HG02938 (cell line): Measurements from ENCODE around the gene HHIPL1.
"Not testable (repeated sequence)": the region's sequence is repeated elsewhere in the genome, so short reads cannot be mapped to it uniquely, and the experiment has no call there.

ENCODE experiments used
- ATAC-seq: cut with Tn5 transposase; IDR thresholded peaks from one replicate; pipeline ENCODE4 v1.9.1; 2021; ENCODE audit warnings: mild to moderate bottlenecking, moderate library complexity; ENCODE audit not compliant: unreplicated experiment

Gene HHIPL1

GRCh38 chr14:99657645-99658155 lies 12.8 kb downstream of the HHIPL1 start:
- no peak for ATAC-seq

- ATAC-seq: no peak
These were observed 13.4 kb downstream of the HHIPL1 start for GRCh38 chr14:99658218-99658845.

- ATAC-seq: no peak
These were observed 14.4 kb downstream of the HHIPL1 start for GRCh38 chr14:99659333-99659741.

GRCh38 chr14:99660006-99660566 lies 15.2 kb downstream of the HHIPL1 start:
- ATAC-seq: no peak

- ATAC-seq: no peak
These were observed 15.9 kb downstream of the HHIPL1 start for GRCh38 chr14:99660794-99661193.

- ATAC-seq: not testable (repeated sequence)
These were observed 16.3 kb downstream of the HHIPL1 start for GRCh38 chr14:99661206-99661605.

- no peak for ATAC-seq
These were observed 17.9 kb downstream of the HHIPL1 start for GRCh38 chr14:99662846-99663245.

- no peak for ATAC-seq
These were observed 18.6 kb downstream of the HHIPL1 start for GRCh38 chr14:99663386-99664057.

- no peak for ATAC-seq
These were observed 19.4 kb downstream of the HHIPL1 start for GRCh38 chr14:99664058-99664936.

- no peak for ATAC-seq
These were observed 20.0 kb downstream of the HHIPL1 start for GRCh38 chr14:99664937-99665273.

GRCh38 chr14:99666533-99666932 lies 21.6 kb downstream of the HHIPL1 start:
- no peak for ATAC-seq

- no peak for ATAC-seq
These were observed 22.1 kb downstream of the HHIPL1 start for GRCh38 chr14:99667045-99667444.

- no peak for ATAC-seq
These were observed 22.9 kb downstream of the HHIPL1 start for GRCh38 chr14:99667821-99668220.

- ATAC-seq: no peak
These were observed 23.7 kb downstream of the HHIPL1 start for GRCh38 chr14:99668307-99669295.

GRCh38 chr14:99670361-99671234 lies 25.7 kb downstream of the HHIPL1 start:
- no peak for ATAC-seq

- no peak for ATAC-seq
These were observed 26.6 kb downstream of the HHIPL1 start for GRCh38 chr14:99671235-99672224.

- ATAC-seq: peak; percentile 80
These were observed 27.8 kb downstream of the HHIPL1 start for GRCh38 chr14:99672506-99673304.
